ENCODE results near the gene PTPRN2.

The PTPRN2 gene

DNA sequence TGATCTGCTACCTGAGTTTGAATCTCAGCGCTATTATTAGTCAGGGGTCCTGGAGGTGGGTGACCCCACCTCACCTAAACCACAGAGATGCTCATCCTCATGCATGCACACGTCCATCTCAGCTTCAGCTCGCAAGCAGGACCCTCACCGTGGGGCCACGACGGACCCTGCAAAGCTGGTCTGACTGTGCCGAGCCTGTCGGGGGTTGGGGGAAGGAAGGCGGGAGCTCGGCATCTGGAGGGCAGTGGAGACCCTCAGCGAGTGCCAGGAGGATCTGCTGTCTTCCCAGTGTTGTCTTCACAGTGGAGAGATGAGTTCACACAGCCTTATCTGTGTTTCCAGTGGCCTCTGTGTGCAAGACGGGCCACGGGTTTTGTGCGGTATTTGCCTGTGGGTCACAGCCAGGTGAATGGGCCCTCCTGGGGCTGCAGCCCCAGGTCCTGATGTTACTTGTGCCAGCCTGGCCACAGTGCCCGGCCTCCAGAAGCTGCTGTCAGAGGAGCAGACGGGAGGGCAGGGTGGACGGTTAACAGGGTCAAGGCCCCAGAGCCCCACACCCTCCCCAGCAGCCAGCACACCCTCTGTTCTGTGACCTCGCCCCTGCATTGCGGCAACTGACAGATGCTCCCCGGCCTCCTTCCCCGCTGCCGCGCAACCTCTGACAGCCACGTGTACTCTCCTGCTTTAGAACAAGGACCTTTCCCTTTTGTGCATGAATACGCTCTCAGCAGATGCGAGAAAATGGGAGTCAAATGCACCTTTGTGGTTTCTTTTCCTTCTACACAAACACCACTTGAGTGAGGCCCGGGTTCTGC, 722.1 kb downstream of the PTPRN2 start:
- FAIRE-seq (no peak), DNase-seq (ENCODE audit: insufficient read length, low spot score) (no peak)
- TF ChIP-seq, protein P1, sequence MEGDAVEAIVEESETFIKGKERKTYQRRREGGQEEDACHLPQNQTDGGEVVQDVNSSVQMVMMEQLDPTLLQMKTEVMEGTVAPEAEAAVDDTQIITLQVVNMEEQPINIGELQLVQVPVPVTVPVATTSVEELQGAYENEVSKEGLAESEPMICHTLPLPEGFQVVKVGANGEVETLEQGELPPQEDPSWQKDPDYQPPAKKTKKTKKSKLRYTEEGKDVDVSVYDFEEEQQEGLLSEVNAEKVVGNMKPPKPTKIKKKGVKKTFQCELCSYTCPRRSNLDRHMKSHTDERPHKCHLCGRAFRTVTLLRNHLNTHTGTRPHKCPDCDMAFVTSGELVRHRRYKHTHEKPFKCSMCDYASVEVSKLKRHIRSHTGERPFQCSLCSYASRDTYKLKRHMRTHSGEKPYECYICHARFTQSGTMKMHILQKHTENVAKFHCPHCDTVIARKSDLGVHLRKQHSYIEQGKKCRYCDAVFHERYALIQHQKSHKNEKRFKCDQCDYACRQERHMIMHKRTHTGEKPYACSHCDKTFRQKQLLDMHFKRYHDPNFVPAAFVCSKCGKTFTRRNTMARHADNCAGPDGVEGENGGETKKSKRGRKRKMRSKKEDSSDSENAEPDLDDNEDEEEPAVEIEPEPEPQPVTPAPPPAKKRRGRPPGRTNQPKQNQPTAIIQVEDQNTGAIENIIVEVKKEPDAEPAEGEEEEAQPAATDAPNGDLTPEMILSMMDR (IDR thresholded peaks at IDR 0.05; ENCODE audit: insufficient read depth, missing control alignments): no peak

DNA sequence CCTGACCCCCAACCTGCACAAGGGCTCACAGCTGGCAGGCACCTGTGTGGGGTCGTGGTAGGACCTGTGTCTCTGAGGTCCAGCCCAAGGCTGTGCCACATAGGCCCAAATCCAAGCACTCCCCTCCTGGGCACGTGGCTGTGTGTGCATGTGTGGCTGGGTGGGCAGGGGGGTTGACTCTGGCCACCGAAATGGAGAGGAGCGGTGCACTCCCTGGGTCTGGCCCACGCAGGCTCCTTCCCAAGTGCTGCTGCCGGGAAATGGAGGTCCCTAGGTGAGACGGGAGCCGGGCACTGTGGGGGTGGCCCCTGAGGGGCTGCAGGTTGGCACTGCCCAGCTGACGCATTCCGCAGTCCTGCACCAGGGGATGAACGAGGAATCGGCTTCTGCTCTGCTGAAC, 722.7 kb downstream of the PTPRN2 start:
- no peak for DNase-seq (ENCODE audit: insufficient read length, low spot score)
- FAIRE-seq: no peak
- TF ChIP-seq, protein P1 (IDR thresholded peaks at IDR 0.05; ENCODE audit: insufficient read depth, missing control alignments): no peak

DNA sequence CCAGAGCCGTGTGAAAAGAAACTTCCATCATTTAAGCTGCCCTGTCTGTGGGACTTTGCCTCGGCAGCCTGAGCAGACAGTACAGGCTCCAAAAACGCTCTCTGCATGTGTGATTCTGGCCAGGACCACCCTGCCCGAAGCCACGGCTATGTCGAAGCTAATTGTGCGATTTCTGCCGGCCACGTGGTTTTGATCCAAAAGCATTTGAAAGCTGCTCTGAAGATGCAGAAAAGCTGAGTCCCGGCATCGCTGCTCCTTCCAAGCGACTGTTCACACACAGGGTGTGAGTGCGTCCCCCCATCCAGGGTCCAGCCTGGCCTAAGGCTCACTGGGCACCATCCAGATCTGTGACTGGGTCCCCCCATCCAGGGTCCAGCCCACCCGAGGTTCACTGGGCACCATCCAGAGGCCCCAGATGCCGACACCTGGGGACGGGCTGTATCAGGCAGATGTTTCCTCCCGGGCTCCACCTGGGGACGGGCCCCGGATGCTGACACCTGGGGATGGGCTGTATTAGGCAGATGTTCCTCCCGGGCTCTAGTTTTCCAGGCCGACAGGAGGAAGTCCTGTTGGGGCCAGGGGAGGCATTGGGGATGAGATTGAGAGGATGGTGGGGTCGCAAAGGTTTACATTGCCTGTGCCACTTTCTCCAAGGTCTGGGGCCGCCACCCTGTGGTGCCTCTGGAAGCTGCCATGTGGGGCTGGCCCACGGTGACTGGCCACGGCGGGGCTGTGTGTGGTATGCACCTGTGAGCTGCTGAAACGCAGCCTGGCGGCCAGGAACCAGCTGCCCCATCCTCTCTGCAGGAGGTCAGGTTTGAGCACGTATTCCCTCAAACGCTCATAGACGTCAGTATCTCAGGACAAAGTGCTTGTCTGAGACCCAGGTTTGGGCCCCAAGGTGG, 723.5 kb downstream of the PTPRN2 start:
- FAIRE-seq (no peak), DNase-seq (ENCODE audit: insufficient read length, low spot score) (no peak)
- TF ChIP-seq, protein P1 (IDR thresholded peaks at IDR 0.05; ENCODE audit: insufficient read depth, missing control alignments): no peak

DNA sequence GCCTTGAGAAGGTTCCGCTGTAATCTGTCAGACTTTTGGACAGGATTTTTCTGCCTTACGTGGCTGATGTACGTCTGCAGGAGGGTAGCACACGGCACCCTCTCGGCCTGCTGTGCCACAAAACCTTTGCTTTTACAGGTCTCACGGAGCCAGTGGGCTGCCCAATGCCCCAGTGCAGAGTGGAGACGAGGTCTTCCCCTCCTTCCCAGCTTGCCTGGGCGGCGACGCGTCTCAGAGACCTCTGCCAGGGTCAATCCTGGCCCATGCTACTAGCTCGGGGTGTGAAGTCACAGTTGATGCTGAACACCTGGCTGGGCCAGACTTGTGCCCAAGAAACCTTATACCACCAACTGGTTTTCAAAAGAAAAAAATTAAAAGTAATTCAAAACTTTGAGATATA, 724.4 kb downstream of the PTPRN2 start:
- DNase-seq (ENCODE audit: insufficient read length, low spot score): no peak
- no peak for FAIRE-seq
- TF ChIP-seq, protein P1 (IDR thresholded peaks at IDR 0.05; ENCODE audit: insufficient read depth, missing control alignments): no peak

DNA sequence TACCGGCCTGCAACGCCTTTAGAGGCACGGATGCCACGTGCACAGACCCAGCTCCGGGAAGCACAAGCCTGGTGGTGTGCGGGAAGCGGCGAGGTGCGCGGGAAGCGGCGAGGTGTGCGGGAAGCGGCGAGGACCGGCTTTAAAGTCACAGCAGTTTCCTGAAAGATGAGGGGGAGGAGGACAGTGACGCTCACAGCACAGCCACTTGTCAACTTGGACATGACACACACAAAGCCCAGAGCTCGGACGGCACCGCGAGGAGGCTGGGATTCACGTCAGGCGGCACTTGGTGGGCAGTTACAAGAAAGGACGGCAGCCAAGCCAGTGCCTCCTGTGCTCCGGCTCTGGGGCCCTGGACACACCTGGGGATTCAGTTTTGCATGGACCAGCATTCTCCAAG, 724.9 kb downstream of the PTPRN2 start:
- FAIRE-seq (no peak), DNase-seq (ENCODE audit: insufficient read length, low spot score) (no peak)
- TF ChIP-seq, protein P1 (IDR thresholded peaks at IDR 0.05; ENCODE audit: insufficient read depth, missing control alignments): no peak

DNA sequence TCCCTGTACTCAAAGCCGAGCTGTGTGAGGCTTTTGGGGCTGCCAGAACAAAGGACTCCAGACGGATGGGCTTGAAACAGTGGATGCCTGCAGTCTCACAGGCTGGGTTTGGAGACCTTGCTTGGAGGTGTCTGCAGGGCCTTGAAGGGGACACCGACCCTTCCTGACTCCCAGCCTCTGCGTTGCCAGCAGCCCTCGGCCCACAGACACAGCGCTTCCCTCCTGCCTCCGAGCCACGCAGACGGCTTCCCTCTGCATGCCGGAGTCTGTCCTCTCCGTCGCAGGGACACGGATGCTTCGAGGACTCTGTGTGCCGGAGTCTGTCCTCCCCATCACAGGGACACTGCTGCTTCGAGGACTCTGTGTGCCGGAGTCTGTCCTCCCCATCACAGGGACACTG, 726.1 kb downstream of the PTPRN2 start:
- TF ChIP-seq, protein P1 (IDR thresholded peaks at IDR 0.05; ENCODE audit: insufficient read depth, missing control alignments): no peak
- DNase-seq (ENCODE audit: insufficient read length, low spot score) (no peak), FAIRE-seq (no peak)
